Ishikawa (cell line): Measurements from ENCODE around the gene ZNF2.

ENCODE experiments used
- CEBPB ChIP-seq: IDR thresholded peaks from 2 replicates; pipeline ENCODE4 v1.6.1; 2012
- CREB1 ChIP-seq: IDR thresholded peaks from 2 replicates; pipeline ENCODE4 v1.6.1; 2012; ENCODE audit warnings: low read depth
- EGR1 ChIP-seq: IDR thresholded peaks from 2 replicates; pipeline ENCODE4 v1.6.1; 2012
- EP300 ChIP-seq: IDR thresholded peaks from 2 replicates; pipeline ENCODE4 v1.6.1; 2012; ENCODE audit warnings: borderline replicate concordance
- FOXM1 ChIP-seq: IDR thresholded peaks from 2 replicates; pipeline ENCODE4 v1.6.1; 2012; ENCODE audit warnings: low read depth, borderline replicate concordance
- MAX ChIP-seq: IDR thresholded peaks from 2 replicates; pipeline ENCODE4 v1.6.1; 2012
- NFIC ChIP-seq: IDR thresholded peaks from 2 replicates; pipeline ENCODE4 v1.6.1; 2012
- RAD21 ChIP-seq: IDR thresholded peaks from 2 replicates; pipeline ENCODE4 v1.6.1; 2012; ENCODE audit warnings: low read depth
- REST ChIP-seq: IDR thresholded peaks from 2 replicates; pipeline ENCODE4 v1.6.1; 2012; ENCODE audit warnings: low read depth, mild to moderate bottlenecking
- TAF1 ChIP-seq: IDR thresholded peaks from 2 replicates; pipeline ENCODE4 v1.6.1; 2012; ENCODE audit warnings: low read depth, mild to moderate bottlenecking
- TCF12 ChIP-seq: IDR thresholded peaks from 2 replicates; pipeline ENCODE4 v1.6.1; 2012; ENCODE audit warnings: low read depth
- TEAD4 ChIP-seq: IDR thresholded peaks from 2 replicates; pipeline ENCODE4 v1.6.1; 2012
- USF1 ChIP-seq: IDR thresholded peaks from 2 replicates; pipeline ENCODE4 v1.6.1; 2012
- YY1 ChIP-seq: IDR thresholded peaks from 2 replicates; pipeline ENCODE4 v1.6.1; 2012; ENCODE audit warnings: low read depth
- ZBTB7A ChIP-seq: IDR thresholded peaks from 2 replicates; pipeline ENCODE4 v1.6.1; 2012; ENCODE audit warnings: low read depth

The ZNF2 gene

GRCh38 chr2:95203911-95204310, 38.3 kb downstream of the ZNF2 start:
- no peak for TF ChIP-seq TCF12
- no peak for TF ChIP-seq RAD21
- TF ChIP-seq NFIC = no peak
- TF ChIP-seq REST = no peak

- no peak for TF ChIP-seq EP300
- no peak for TF ChIP-seq TEAD4
- TF ChIP-seq USF1 = no peak
- no peak for TF ChIP-seq NFIC
- TF ChIP-seq FOXM1 = no peak
Measured at GRCh38 chr2:95204396-95204795, 38.8 kb downstream of the ZNF2 start.

GRCh38 chr2:95206096-95206495, 40.5 kb downstream of the ZNF2 start:
- no peak for TF ChIP-seq YY1
- TF ChIP-seq REST = no peak
- TF ChIP-seq MAX = no peak
- no peak for TF ChIP-seq FOXM1
- no peak for TF ChIP-seq TCF12
- no peak for TF ChIP-seq CEBPB
- no peak for TF ChIP-seq EGR1
- TF ChIP-seq CREB1 = no peak
- no peak for TF ChIP-seq TAF1
- TF ChIP-seq NFIC = no peak
- no peak for TF ChIP-seq EP300
- TF ChIP-seq ZBTB7A = no peak
- TF ChIP-seq RAD21 = no peak

GRCh38 chr2:95207111-95207961, 41.7 kb downstream of the ZNF2 start, which contains the start of gene ZNF892:
TSS of gene ZNF892 (plus strand) at chr2:95207521. CDS start at chr2:95207816, 295 bp downstream.
- TF ChIP-seq TCF12 = 0 out of 2 replicates have a peak, but pooled peaks have one; percentile 60
- no peak for TF ChIP-seq FOXM1
- TF ChIP-seq MAX = peak; percentile 91
- peak; percentile 56; the same call in 1 of the 2 replicates for TF ChIP-seq USF1
- TF ChIP-seq EP300 = no peak
- peak; percentile 54; the same call in 1 of the 2 replicates for TF ChIP-seq CREB1
- TF ChIP-seq TAF1 = peak; percentile 44; the same call in 1 of the 2 replicates
- peak; percentile 63 for TF ChIP-seq RAD21
- no peak for TF ChIP-seq EGR1
- TF ChIP-seq ZBTB7A = no peak
- 0 out of 2 replicates have a peak, but pooled peaks have one; percentile 9 for TF ChIP-seq REST
- TF ChIP-seq YY1 = peak; percentile 52; the same call in 1 of the 2 replicates
- no peak for TF ChIP-seq TEAD4
- no peak for TF ChIP-seq CEBPB
- TF ChIP-seq NFIC = no peak
